Testis (tissue), 2 donors: ENCODE data around the gene ECE2.

Experiments
- POLR2A ChIP-seq: fragments of 450-650 bp; IDR thresholded peaks from one replicate; pipeline ENCODE4 v1.6.1; 2017; ENCODE audit warnings: antibody characterized with exemption, mild to moderate bottlenecking, moderate library complexity
- TF ChIP-seq, protein P1 (sequence below), 3 experiments: fragments of 450-650 bp in 2 of 3; fragments of 200-600 bp in 1 of 3; sonication (generic) in 1 of 3; IDR thresholded peaks; one replicate each; pipeline ENCODE4 v1.5.1; 2016 to 2019; ENCODE audit warnings: antibody characterized with exemption in 3 of 3, mild to moderate bottlenecking in 2 of 3, moderate library complexity in 1 of 3

DNA sequence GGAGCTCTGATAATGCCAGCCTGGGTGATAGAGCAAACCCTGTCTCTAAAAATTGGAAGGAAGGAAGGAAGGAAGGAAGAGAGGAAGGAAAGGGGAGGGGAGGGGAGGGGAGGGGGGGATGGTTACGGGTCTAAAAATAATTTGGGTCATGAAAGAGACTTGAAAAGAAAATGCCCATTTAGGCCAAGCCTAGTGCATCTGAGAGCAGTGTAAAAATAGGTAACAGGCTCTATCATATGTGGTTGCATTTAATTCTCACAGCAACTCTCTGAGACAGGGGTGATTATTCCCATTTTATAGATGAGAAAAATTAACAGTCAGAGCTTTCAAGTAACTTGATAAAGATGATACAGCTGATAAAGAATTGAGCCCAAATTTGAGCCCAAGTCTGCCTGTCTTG lies 3.6 kb upstream of the ECE2 start:
- no peak for TF ChIP-seq POLR2A
- TF ChIP-seq, protein P1, sequence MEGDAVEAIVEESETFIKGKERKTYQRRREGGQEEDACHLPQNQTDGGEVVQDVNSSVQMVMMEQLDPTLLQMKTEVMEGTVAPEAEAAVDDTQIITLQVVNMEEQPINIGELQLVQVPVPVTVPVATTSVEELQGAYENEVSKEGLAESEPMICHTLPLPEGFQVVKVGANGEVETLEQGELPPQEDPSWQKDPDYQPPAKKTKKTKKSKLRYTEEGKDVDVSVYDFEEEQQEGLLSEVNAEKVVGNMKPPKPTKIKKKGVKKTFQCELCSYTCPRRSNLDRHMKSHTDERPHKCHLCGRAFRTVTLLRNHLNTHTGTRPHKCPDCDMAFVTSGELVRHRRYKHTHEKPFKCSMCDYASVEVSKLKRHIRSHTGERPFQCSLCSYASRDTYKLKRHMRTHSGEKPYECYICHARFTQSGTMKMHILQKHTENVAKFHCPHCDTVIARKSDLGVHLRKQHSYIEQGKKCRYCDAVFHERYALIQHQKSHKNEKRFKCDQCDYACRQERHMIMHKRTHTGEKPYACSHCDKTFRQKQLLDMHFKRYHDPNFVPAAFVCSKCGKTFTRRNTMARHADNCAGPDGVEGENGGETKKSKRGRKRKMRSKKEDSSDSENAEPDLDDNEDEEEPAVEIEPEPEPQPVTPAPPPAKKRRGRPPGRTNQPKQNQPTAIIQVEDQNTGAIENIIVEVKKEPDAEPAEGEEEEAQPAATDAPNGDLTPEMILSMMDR (IDR thresholded peaks at IDR 0.05), result no peak
